Endothelial cell of umbilical vein (primary cell): ENCODE data around the gene FZD1. TPM values are rescaled to one million over a fixed set of nuclear protein-coding genes. Genes with fewer than 3 reads are reported as not detected.

Experiments
- BruUV-seq: library from RNA; stranded (reverse); fragments of 400-500 nt; replicated peaks from 2 replicates; lab custom pipeline; 2021; lab: Mats Ljungman, UMichigan
- CTCF ChIA-PET: fragments of 300-600, 350-600 bp; sonication (Branson Sonifier 250); formaldehyde crosslinking; loops from one replicate; lab custom pipeline; 2021; ENCODE audit warnings: antibody characterized with exemption, inconsistent platforms; lab: Charles Lee
- POLR2A ChIA-PET: fragments of 300-600, 350-600 bp; sonication (Branson Sonifier 250); formaldehyde crosslinking; loops from one replicate; lab custom pipeline; 2021; ENCODE audit warnings: antibody characterized with exemption, inconsistent platforms; lab: Charles Lee
- DNase-seq: peaks from one replicate; pipeline ENCODE4 v3.0.0-alpha.2; 2011; ENCODE audit warnings: low read depth, low spot score
- FAIRE-seq: peaks from 2 replicates; lab custom pipeline; 2011; peaks lifted over from hg19 to GRCh38; lab: Jason Lieb, UNC
- H2AFZ ChIP-seq: 2 replicates; pipeline ENCODE4 v1.6.0; 2012; ENCODE audit warnings: low read depth, low read length, control low read depth, inconsistent platforms
- H3K27ac ChIP-seq: 2 replicates; pipeline ENCODE4 v1.5.1; 2011; ENCODE audit warnings: low read depth, mild to moderate bottlenecking, control low read depth, low read length, moderate library complexity; ENCODE audit not compliant: insufficient read depth
- H3K27me3 ChIP-seq, 2 experiments: 2 replicates each; pipeline versions ENCODE4 v1.6.0 to v1.6.1; 2011; ENCODE audit warnings: low read length in 2 of 2, mixed read lengths in 1 of 2; ENCODE audit not compliant: control insufficient read depth in 2 of 2, insufficient read depth in 2 of 2
- H3K36me3 ChIP-seq, 2 experiments: 2 replicates in 1 of 2; 3 replicates in 1 of 2; pipeline ENCODE4 v1.5.1; 2011; ENCODE audit warnings: low read length in 2 of 2, mild to moderate bottlenecking in 1 of 2, moderate library complexity in 1 of 2; ENCODE audit not compliant: control insufficient read depth in 2 of 2, insufficient read depth in 2 of 2; ENCODE audit errors: extremely low read depth in 1 of 2
- H3K4me1 ChIP-seq: 3 replicates; pipeline ENCODE4 v1.5.1; 2011; ENCODE audit warnings: mild to moderate bottlenecking, low read length; ENCODE audit not compliant: control insufficient read depth, insufficient read depth; ENCODE audit errors: extremely low read depth
- H3K4me2 ChIP-seq: 2 replicates; pipeline ENCODE4 v1.6.1; 2011; ENCODE audit warnings: low read length, control low read depth, mixed read lengths; ENCODE audit not compliant: insufficient read depth
- H3K4me3 ChIP-seq, 3 experiments: fragments of 200-600 bp in 1 of 3; sonication (generic), shearing (Covaris generic) in 1 of 3; replicated peaks in 1 of 3; 2 replicates each; pipeline ENCODE4 v1.5.1; 2011 to 2016; ENCODE audit warnings: control low read depth in 3 of 3, low read length in 3 of 3, mild to moderate bottlenecking in 2 of 3, inconsistent platforms in 1 of 3, low read depth in 1 of 3, moderate library complexity in 1 of 3; ENCODE audit not compliant: insufficient read depth in 1 of 3
- H3K79me2 ChIP-seq: 2 replicates; pipeline ENCODE4 v1.6.0; 2012; ENCODE audit warnings: low read length, inconsistent platforms; ENCODE audit not compliant: control insufficient read depth, insufficient read depth
- H3K9ac ChIP-seq: replicated peaks from 2 replicates; pipeline ENCODE3; 2011; ENCODE audit warnings: low read length, control low read depth; ENCODE audit not compliant: insufficient read depth; ENCODE audit errors: extremely low read depth
- H3K9me1 ChIP-seq: replicated peaks from 3 replicates; pipeline ENCODE4 v1.6.0; 2011; ENCODE audit warnings: mild to moderate bottlenecking, low read length; ENCODE audit not compliant: control insufficient read depth, insufficient read depth; ENCODE audit errors: extremely low read depth
- H3K9me3 ChIP-seq: replicated peaks from 2 replicates; pipeline ENCODE4 v1.5.1; 2012; ENCODE audit warnings: low read length, inconsistent platforms; ENCODE audit not compliant: control insufficient read depth, insufficient read depth
- H4K20me1 ChIP-seq: replicated peaks from 2 replicates; pipeline ENCODE3; 2011; ENCODE audit warnings: mild to moderate bottlenecking, low read length; ENCODE audit not compliant: control insufficient read depth, insufficient read depth; ENCODE audit errors: extremely low read depth
- EZH2 ChIP-seq: IDR thresholded peaks from 2 replicates; pipeline ENCODE4 v1.6.1; 2012; ENCODE audit warnings: borderline replicate concordance, low read depth, mild to moderate bottlenecking, moderate library complexity, low read length, inconsistent platforms; ENCODE audit not compliant: severe bottlenecking
- FOS ChIP-seq: IDR thresholded peaks from 2 replicates; pipeline ENCODE4 v1.6.1; 2011; ENCODE audit warnings: mild to moderate bottlenecking, low read length, moderate library complexity, borderline replicate concordance; ENCODE audit not compliant: insufficient read depth
- GATA2 ChIP-seq: IDR thresholded peaks from 2 replicates; pipeline ENCODE4 v1.7.0; 2011; ENCODE audit warnings: low read depth, mild to moderate bottlenecking, moderate library complexity, mixed read lengths, low read length; ENCODE audit not compliant: insufficient read length, insufficient read depth
- JUN ChIP-seq: IDR thresholded peaks from 2 replicates; pipeline ENCODE4 v1.6.1; 2011; ENCODE audit warnings: borderline replicate concordance, low read depth; ENCODE audit not compliant: insufficient read length, insufficient read depth
- MAX ChIP-seq: IDR thresholded peaks from 2 replicates; pipeline ENCODE4 v1.6.1; 2011; ENCODE audit not compliant: insufficient read depth, insufficient read length
- MYC ChIP-seq: IDR thresholded peaks from one replicate; pipeline ENCODE4 v1.6.1; 2011; ENCODE audit warnings: mild to moderate bottlenecking, low read depth, low read length
- POLR2A ChIP-seq: IDR thresholded peaks from 2 replicates; pipeline ENCODE4 v1.6.1; 2012; ENCODE audit warnings: low read depth, mild to moderate bottlenecking, control low read depth, low read length
- POLR2AphosphoS5 ChIP-seq: IDR thresholded peaks from 2 replicates; pipeline ENCODE4 v1.6.1; 2012; ENCODE audit warnings: low read depth, mild to moderate bottlenecking, control low read depth, low read length, moderate library complexity; ENCODE audit not compliant: insufficient read depth
- dilution Hi-C: fragments of 300-500 bp; cut with MboI; formaldehyde crosslinking; loops from one replicate; pipeline ENCODE4 v1.15.0; 2019; ENCODE audit warnings: low sequenced_read_pairs; ENCODE audit not compliant: extremely low pct_ligation_motif_present
- intact Hi-C: fragments of 100-400 bp; cut with micrococcal nuclease; formaldehyde crosslinking; loops from one replicate; pipeline ENCODE4 v1.10.0; 2022
- polyA plus RNA-seq, 4 experiments: library from polyadenylated mRNA; depleted of rRNA in 3 of 4; stranded (reverse) in 3 of 4; unstranded in 1 of 4; fragments of >200 nt; gene quantifications; 2 replicates each; pipeline versions ENCODE4 v1.2.1 to v1.2.3, GENCODE V29; 2011 to 2012; ENCODE audit warnings: missing spikeins in 1 of 4
- total RNA-seq: library from RNA; stranded (reverse); gene quantifications from 2 replicates; pipeline ENCODE4 v1.2.3, GENCODE V29; 2021
- TF ChIP-seq, protein P1 (sequence below), 2 donors: IDR thresholded peaks; 1 replicate in 1 of 2; 2 replicates in 1 of 2; pipeline ENCODE4 v1.5.1; 2011; ENCODE audit warnings: low read length in 2 of 2, mild to moderate bottlenecking in 2 of 2, moderate library complexity in 2 of 2, control low read depth in 1 of 2, inconsistent platforms in 1 of 2, low read depth in 1 of 2; ENCODE audit not compliant: insufficient read depth in 1 of 2; ENCODE audit errors: extremely low read depth in 1 of 2

Gene FZD1
- total and polyA plus RNA-seq, 2 donors (not counting 3 experiments of a cell fraction or from before 2014, with no cell fraction given), result 2.4 to 3.4 TPM

DNA sequence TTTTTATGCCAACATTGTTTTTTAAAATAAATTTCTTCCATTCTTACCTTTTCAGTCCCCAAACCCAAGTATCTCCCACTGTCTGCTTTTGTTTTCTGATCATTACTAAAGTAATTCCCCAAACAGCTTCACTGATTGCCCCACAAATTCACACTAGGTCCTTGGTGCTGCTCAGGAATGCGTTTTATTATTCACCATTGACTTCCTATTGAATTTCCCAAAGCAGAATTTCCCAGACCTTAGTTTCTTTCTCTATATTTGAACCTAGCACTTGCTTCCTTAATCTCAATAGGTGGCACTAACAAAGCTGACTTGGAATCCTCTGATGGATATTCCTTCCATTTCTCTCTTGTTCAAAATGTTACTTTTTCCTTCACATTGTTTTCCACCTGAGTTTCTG is 52.2 kb downstream of the FZD1 start:
- Histone ChIP-seq H3K4me2 (no peak overlapping the region), H3K9ac (no peak overlapping the region), H3K27ac (no peak overlapping the region), H3K4me1 (no peaks in the 10 kb centered on the region), H3K9me1 (no peaks in the 10 kb centered on the region), H3K79me2 (no peaks in the 10 kb centered on the region), H3K27me3 (no peaks in the 10 kb centered on the region), H3K36me3 (no peaks in the 10 kb centered on the region), H3K9me3 (no peaks in the 10 kb centered on the region), H4K20me1 (no peaks in the 10 kb centered on the region), H3K4me3 (no peak overlapping the region), H2AFZ (no peak overlapping the region)
- intact Hi-C loops (no loop called here), dilution Hi-C loops (no loop called here)
- no peak for TF ChIP-seq POLR2AphosphoS5
- TF ChIP-seq FOS, result no peak
- TF ChIP-seq MAX, result no peak
- TF ChIP-seq JUN, result no peak
- TF ChIP-seq POLR2A, result no peak
- TF ChIP-seq MYC, result no peak
- TF ChIP-seq, protein P1, sequence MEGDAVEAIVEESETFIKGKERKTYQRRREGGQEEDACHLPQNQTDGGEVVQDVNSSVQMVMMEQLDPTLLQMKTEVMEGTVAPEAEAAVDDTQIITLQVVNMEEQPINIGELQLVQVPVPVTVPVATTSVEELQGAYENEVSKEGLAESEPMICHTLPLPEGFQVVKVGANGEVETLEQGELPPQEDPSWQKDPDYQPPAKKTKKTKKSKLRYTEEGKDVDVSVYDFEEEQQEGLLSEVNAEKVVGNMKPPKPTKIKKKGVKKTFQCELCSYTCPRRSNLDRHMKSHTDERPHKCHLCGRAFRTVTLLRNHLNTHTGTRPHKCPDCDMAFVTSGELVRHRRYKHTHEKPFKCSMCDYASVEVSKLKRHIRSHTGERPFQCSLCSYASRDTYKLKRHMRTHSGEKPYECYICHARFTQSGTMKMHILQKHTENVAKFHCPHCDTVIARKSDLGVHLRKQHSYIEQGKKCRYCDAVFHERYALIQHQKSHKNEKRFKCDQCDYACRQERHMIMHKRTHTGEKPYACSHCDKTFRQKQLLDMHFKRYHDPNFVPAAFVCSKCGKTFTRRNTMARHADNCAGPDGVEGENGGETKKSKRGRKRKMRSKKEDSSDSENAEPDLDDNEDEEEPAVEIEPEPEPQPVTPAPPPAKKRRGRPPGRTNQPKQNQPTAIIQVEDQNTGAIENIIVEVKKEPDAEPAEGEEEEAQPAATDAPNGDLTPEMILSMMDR (IDR thresholded peaks at IDR 0.05; ENCODE audit: extremely low read depth in 1 of 2, insufficient read depth in 1 of 2, low read depth in 1 of 2, low read length in 2 of 2), result no peak
- no peak for TF ChIP-seq EZH2
- TF ChIP-seq GATA2, result no peak
- no TSS peak for BruUV-seq
- FAIRE-seq (no peak), DNase-seq (no peak)
- POLR2A ChIA-PET, result no interaction called here
- CTCF ChIA-PET, result interaction anchor here (1.3 to 1.6 kb wide), 2 partner anchors 27 to 28 kb away, joined by 4 read pairs; no protein-coding TSS in a partner anchor
